ENCODE results near the gene USP11. TPM values are rescaled to one million over a fixed set of nuclear protein-coding genes. Genes with fewer than 3 reads are reported as not detected.
A peak's percentile ranks its signal among the peaks of the same experiment; 100 is the strongest.

The USP11 gene
- total RNA-seq, 1 experiment from 2014 or later: 153 TPM

GRCh38 chrX:47214435-47215077 is 18.3 kb upstream of the USP11 start:
- H3K18ac ChIP-seq (ENCODE audit: insufficient read length, low read depth, low read length): no peak overlapping the region
- Mint-ChIP-seq H3K27me3 (ENCODE audit: low read depth) (no peaks in the 10 kb centered on the region; the same call in 1 of the 2 replicates), H3K9me3 (peaks cover 0 to 2% of the 10 kb centered on the region in 2 experiments; a peak in 2 of 5 replicates), H3K4me3 (no peak overlapping the region), H3K36me3 (ENCODE audit: insufficient read depth in 1 of 3, low read depth in 3 of 3) (peaks cover 54 to 75% (median 71%) of the 10 kb centered on the region in 3 experiments), H3K27ac (peak overlapping the region in 1 of 3 experiments; percentile 83; a peak in 3 of 7 replicates), H3K4me1 (peaks cover 22 to 24% of the 10 kb centered on the region in 2 experiments)
- no CpG with 5 or more reads among the region's 20 CpGs for WGBS (ENCODE audit: extremely low coverage, insufficient read length, low lambda C conversion rate)
- no peak overlapping the region for H2AK5ac ChIP-seq (ENCODE audit: insufficient read length, low read length)
- DNase-seq: no peak
- no peaks in the 10 kb centered on the region for H3K27me3 ChIP-seq (ENCODE audit: insufficient read depth, low read length)
- TF ChIP-seq, protein P1, sequence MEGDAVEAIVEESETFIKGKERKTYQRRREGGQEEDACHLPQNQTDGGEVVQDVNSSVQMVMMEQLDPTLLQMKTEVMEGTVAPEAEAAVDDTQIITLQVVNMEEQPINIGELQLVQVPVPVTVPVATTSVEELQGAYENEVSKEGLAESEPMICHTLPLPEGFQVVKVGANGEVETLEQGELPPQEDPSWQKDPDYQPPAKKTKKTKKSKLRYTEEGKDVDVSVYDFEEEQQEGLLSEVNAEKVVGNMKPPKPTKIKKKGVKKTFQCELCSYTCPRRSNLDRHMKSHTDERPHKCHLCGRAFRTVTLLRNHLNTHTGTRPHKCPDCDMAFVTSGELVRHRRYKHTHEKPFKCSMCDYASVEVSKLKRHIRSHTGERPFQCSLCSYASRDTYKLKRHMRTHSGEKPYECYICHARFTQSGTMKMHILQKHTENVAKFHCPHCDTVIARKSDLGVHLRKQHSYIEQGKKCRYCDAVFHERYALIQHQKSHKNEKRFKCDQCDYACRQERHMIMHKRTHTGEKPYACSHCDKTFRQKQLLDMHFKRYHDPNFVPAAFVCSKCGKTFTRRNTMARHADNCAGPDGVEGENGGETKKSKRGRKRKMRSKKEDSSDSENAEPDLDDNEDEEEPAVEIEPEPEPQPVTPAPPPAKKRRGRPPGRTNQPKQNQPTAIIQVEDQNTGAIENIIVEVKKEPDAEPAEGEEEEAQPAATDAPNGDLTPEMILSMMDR (conservative IDR thresholded peaks at IDR 0.05): no peak
- no peak overlapping the region for H3K4me2 ChIP-seq (ENCODE audit: insufficient read depth, insufficient read length, low read length)
- no peak overlapping the region for H2BK15ac ChIP-seq (ENCODE audit: low read depth, low read length)
- H4K20me1 ChIP-seq (ENCODE audit: control insufficient read depth, insufficient read depth, insufficient read length): no peaks in the 10 kb centered on the region
- no peak overlapping the region for H4K8ac ChIP-seq (replicated peaks; ENCODE audit: insufficient read length, low read depth, low read length)
- no peak overlapping the region for H3K23ac ChIP-seq (ENCODE audit: insufficient read length, low read depth, low read length)
- no peak overlapping the region for H3K56ac ChIP-seq (ENCODE audit: insufficient read length, low read depth, low read length)
- H3K9ac ChIP-seq (ENCODE audit: extremely low read depth, insufficient read length, low read length): no peak overlapping the region
- H2BK120ac ChIP-seq (ENCODE audit: low read depth, low read length, poor library complexity, severe bottlenecking): no peak overlapping the region
- H3K9me3 ChIP-seq (ENCODE audit: control insufficient read depth, low read depth, low read length): no peaks in the 10 kb centered on the region
- no peak overlapping the region for H2BK20ac ChIP-seq (ENCODE audit: low read depth, low read length, poor library complexity, severe bottlenecking)
- H4K91ac ChIP-seq (ENCODE audit: insufficient read length, low read depth, low read length): no peak overlapping the region
- peaks cover 5% of the 10 kb centered on the region; the same call in 1 of the 2 replicates for H3K79me2 ChIP-seq (ENCODE audit: insufficient read depth, low read length)
- H3T11ph ChIP-seq (ENCODE audit: low read length): no peak overlapping the region
- no peaks in the 10 kb centered on the region; the same call in 1 of the 2 replicates for H3K4me1 ChIP-seq (ENCODE audit: insufficient read depth, low read length)
- H3K79me1 ChIP-seq (ENCODE audit: insufficient read depth, low read depth, low read length, poor library complexity, severe bottlenecking): no peaks in the 10 kb centered on the region
- H3K23me2 ChIP-seq (ENCODE audit: insufficient read length, low read depth, low read length, poor library complexity, severe bottlenecking): peaks cover 8% of the 10 kb centered on the region
- no peak overlapping the region for H3K27ac ChIP-seq (ENCODE audit: insufficient read length, low read depth, low read length)
- no peak overlapping the region for H3K4ac ChIP-seq (ENCODE audit: low read depth, low read length)
- H3K14ac ChIP-seq (ENCODE audit: insufficient read depth, low read length): no peak overlapping the region
- no peak overlapping the region for H2BK5ac ChIP-seq (ENCODE audit: insufficient read length, low read length)
- no peak overlapping the region for H4K5ac ChIP-seq (ENCODE audit: insufficient read length, low read depth, low read length)
- H2BK12ac ChIP-seq (ENCODE audit: insufficient read length, low read depth, low read length): no peak overlapping the region
- H2AFZ ChIP-seq (ENCODE audit: low read length): no peak overlapping the region
